Astrocyte of the hippocampus (primary cell): ENCODE results near the gene ITPKB.

Source experiments
- DNase-seq: peaks from one replicate; pipeline ENCODE4 v3.0.0; 2011; ENCODE audit warnings: low read depth, low spot score

The ITPKB gene

DNA sequence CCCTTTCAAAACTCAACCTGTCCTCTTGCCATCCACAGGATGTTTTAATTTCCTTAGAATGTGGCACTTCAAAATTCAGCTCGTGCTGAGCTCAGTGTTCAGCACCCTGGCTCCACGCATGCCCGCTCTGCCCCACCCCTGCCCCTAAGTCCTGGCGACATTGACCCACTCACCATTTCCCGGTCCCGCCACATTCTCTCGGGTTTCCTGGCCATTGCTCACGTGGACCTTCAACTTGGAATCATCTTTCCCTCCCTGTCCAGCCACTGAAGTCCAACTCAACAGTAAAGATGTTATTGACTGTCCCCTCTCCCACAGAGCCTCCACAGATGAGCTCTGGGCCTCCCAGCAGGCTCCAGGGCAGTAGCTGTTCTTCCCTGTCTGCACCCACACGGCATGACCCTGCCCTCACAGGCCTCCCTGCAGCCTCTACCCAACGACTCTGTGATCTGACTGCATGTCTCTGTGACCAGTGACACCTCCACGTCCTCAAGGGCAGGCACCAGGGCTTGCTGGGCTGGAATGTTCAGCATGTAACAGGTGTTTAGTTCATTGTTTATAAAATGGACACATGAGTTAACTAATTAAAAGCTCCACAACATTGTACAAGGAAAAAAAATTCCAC lies 53.8 kb downstream of the ITPKB start:
- no peak for DNase-seq

DNA sequence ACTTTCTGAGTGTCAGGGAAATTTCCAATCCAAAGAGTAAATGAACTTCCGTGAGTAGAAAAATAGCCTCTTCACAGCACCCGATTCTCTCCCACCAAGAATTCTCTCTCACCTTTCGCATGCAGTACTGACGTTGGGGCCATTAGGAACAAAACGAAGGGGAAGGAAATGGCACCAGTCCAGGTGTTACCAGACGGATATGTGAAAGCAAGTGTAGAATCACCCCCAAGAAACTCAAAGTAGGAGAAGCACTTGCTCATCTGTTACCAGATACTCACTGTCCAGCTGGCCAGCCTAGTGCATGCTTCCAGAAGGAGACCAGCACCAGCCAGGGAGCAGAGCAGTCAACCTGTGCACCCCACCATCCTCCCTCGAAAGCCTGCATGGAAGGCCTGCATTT lies 55.1 kb downstream of the ITPKB start:
- no peak for DNase-seq

DNA sequence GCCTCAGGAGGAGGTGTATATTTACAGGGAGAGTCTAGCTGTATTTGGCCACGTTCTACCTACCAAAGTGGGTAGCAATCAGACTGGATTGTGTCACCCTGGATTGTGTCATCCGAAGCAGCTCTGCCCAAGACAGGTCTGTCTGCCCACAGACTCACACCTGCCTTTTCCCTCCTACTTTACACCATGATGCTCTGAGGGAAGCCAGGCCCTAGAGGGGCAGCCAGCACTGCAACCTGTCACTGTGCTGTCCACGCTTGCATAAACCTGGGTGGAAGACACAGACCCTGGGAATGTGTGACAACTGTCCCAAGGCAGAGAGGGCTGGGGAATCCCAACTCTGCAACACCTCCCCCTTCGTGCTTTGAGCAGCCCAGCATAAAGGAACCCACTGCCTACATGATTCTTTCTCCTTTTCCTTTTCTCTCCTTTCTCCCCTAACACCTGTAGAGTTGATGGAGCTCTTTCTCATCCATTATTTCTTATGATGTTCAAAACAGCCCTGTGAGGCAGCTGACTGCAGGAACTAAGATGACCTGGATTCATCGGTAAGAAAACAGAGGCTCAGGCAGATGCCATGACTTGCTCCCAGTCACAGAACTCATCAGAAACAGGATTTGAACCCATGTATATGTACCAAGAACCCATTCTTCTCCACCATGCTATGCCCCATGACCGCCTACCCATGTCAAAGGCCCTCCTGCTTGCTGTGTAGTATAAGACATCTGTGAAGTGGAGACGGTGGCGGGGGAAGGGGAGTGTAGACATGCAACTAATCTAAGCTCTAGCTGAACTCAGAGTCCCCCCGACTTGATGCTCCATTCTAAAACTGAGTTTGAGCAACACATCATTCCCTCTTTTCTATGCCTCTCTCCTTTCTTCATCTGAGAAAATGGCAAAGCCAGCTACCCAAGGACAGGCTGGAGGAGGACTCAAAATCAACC lies 55.9 kb downstream of the ITPKB start:
- no peak for DNase-seq

DNA sequence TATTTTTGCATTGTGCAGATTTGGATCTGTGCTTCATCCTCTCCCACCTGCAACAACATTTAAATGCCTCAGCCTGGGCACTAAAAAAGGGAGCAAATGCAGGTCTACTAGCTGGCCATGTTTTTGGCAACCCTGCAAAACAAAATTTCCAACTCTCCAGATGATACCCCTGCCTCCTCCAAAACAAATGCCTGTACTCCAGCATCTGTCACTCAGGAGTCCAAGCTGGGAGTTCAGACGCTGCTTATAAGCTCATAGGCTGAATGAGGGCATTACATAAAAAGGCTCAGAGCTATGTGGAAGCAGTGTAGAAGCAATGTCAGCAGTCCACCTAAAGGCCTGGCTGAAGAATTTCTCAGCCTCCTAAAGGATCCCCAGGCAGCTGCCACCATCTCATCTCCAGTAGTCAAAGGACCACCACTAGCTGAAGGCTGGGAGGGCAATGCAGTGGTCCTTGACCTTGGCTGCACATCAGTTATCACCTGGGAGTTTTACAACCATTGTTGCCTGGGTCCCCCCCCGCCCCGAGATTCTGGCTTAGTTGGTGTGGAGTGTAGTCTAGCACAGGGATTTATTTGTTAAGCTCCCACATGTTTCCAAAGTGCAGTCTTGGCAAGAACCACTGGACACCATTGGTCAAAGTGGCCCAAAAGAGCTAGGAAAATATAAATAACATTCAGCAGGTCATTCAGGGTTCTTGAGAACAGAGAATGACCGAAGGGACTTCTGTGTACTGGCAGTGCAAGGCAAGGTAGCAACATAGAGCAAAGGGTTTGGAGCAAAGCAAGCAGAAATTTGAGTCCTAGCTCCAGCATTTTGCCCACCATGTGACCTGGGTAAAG lies 57.2 kb downstream of the ITPKB start:
- no peak for DNase-seq

GRCh38 chr1:226680653-226681052 lies 58.4 kb downstream of the ITPKB start:
- DNase-seq, result no peak

DNA sequence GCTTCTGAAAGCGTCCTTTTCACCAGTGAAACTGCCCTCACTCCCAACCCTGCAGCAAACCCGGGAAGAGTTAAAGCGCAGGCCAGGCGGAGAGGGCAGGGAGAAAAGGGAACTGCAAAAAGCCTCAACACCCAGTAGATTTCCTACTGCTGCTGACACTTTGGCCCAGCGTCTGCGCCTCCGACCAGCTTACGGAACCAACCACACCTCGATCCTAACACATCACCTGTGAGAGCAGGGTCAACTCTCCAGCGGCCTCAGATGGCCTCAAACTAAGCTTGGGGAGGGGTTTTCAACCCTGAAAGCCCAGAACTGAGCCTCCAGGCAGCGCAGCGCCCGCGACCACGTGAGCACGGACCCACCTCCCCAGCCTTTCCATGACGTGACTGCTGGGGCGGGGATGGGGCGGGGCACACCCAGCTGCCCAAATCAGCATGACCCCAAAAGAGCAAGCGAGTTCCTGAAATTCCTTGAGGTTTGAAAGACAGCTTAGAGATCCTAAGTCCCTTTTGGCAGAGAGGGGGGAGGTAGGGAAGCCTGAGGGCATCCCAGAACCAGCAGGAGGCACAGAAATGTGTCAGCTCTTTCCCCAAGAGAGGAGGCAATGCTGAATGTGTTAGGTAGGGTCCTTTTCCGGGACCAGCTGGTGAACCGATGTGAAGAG lies 59.1 kb downstream of the ITPKB start:
- peak; percentile 94 for DNase-seq

DNA sequence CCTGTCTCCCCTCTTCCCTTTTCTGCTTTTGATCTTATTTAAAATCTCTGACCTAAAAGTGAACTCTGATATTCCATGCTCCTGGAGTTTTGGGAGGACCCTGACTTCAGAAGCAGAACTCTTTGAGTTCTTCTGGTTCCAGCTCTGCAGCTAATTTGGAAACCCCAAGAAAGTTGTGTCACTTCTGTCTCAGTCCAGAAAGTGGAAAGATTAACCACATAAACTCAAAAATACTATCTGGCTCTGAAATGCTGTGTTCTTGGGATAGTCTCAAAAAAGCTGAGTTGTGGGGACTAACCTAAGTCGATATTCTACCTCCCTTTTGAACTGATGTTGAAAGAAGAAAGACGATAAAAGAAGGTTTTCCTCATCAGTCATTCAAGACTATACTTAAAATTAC lies 59.8 kb downstream of the ITPKB start:
- DNase-seq, result no peak

- no peak for DNase-seq
These were observed 60.4 kb downstream of the ITPKB start for GRCh38 chr1:226678701-226679100.

DNA sequence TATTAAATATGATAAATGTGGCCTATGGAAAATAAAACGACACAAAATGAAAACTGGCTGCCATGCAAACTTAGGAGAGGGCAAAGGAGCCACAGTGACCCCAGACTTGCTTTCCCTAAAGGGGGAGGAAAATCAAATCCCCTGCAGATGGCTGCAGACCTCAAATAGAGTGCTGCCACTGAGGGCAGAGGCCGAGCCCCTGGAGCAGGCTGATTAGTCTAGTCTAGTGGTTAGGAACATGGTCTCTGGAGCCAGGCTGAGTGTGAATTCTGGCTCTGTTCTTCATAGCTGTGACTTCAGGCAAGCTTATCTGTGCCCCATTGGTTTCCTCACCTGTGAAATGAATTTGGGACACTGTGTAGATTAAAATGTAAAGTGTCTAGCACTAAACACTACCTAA lies 60.8 kb downstream of the ITPKB start:
- no peak for DNase-seq

DNA sequence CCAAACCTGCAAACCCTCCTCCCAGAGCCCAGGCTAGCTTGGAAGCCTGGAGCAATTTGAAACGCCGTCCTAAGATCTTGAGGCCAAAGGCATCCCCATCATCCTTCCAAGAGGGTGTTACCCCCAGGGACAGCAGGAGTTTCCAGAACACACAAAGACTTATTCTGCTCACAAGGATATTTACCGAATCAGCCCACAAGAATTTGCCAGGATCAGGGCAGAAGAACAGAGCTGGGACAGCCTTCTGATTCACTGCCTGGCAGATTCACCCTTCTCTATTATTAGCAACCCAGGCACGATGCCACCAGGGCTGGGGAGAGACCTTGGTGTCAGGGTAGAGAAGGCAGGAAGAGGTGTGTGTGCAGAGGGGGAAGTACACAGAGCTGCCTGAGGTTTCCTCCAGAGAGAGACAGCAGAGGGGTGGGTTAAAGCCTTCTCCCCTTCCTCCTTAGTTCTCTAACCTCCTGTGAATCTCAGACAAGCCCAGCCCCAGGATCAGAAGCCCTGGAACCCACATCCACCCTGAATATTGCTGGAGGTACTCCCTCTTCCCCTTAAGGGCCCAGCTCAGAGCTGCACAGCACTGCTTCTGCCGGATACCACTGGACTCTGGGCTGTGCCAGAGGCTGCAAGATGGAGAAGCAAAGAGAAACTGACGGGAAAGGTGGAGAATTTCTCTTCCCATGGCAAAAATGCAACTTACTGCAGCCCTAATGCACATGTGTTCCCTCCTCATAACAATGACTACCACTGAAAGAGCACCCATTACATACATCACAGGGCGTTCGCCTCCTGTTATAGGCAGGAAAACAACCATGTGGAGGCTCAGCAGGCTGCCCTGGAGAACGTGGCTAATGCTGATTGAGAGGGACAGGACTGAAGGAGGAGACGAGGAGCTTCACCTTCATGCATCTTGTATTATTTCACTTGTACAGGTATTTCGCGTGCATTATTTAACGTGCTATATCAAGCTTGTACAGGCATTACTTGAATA lies 61.8 kb downstream of the ITPKB start:
- DNase-seq, result peak; percentile 65

GRCh38 chr1:226676381-226676780 lies 62.7 kb downstream of the ITPKB start:
- no peak for DNase-seq

- no peak for DNase-seq
These were observed 63.2 kb downstream of the ITPKB start for GRCh38 chr1:226675715-226676357.

- no peak for DNase-seq
These were observed 64.0 kb downstream of the ITPKB start for GRCh38 chr1:226674892-226675714.

DNA sequence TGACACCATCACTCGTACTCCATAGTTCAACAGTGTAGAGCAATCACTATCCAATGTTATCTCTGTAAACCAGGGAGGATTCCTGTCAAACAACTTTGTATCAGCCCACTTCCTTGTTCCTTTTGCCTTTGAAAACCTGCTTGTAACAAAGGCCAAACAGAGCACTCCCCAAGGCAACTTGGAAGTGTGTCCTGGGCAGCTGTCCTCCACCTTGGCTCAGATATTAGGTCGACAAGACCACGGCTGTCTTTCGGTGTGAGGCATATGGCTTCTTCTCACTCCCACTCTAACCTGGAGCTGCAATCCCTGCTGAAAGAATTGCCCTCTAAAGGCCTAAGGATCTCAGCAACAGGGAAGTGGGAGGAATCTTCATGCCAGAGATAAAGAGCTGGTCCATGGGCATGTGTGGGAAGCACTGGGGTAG lies 66.7 kb downstream of the ITPKB start:
- no peak for DNase-seq

- no peak for DNase-seq
These were observed 67.8 kb downstream of the ITPKB start for GRCh38 chr1:226671277-226671676.

GRCh38 chr1:226670073-226670472 lies 69.0 kb downstream of the ITPKB start:
- no peak for DNase-seq

DNA sequence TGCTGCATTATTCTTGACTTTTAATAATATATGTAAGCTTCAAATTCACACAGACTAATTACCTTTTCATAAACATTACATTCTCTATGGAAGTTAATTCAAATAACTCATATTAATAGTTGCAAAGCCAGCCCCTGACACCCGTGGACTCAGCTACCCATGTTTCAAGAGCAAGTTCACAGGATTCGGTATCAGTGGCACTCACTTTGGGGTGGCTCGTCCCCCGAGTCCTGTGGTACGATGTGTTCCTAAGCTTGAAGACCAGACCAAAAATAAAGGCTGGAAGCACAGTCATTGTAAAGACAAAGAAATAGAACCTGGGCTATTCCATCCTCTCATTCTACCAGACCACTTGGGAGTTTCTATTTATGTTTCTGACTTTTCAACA lies 70.9 kb downstream of the ITPKB start:
- no peak for DNase-seq

DNA sequence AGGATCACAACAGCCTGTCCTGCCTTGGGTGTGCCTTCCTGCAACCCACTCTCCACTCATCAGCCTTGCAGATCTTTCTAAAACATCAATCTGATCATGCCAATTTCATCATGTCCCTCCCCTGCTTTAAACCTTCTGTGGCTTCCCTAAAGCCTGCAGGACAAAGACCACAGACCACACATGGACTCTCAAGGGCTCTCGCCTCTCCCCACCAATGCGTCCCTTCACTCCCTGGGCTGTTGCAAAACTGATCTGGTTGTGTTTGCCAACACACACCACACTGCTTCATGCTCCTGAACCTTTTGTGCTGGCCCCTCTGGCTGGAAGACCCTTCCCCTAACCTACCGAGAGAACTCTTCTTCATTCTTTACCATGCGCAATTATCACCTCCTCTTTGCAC lies 72.4 kb downstream of the ITPKB start:
- no peak for DNase-seq

DNA sequence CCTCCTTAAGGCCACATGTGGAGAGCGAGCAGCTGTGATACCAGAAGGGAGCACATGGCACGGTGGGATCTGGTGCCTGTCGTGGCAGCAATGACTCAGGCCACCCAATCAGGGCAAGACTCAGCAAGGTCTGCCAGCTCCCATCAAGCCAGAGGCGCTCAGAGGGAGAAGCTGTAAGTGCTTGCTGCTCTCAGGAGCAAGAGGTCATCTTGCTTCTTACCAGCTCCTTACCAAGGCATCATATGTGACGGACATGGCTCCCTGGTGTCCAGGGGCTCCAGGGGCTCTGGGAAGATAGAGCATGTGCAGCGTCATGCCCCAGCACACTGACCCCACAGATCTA lies 72.9 kb downstream of the ITPKB start:
- DNase-seq, result no peak
